ENCODE measurements around the gene YWHAE.
A peak's percentile ranks its signal among the peaks of the same experiment; 100 is the strongest.
"Not testable (repeated sequence)": the region's sequence is repeated elsewhere in the genome, so short reads cannot be mapped to it uniquely, and the experiment has no call there.

Gene YWHAE

DNA sequence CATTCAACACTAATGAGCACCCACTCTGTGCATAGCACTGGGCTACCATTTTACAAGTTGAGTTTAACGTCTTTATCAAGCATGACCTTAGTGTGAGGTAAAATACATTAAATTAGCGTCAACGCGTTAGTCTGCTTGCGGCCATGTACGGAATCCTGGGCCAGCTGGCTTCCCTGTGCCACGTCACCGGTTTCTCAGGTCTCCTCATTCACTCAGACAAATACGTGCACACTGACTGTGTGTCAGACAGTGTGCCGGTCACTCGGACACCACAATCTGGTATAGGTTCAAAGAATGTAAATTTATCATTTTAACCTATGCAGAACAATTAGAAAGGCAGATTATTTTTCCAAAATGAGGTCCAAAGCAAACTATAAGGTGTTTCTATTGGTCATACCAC lies 21.4 kb upstream of the YWHAE start:
- Mint-ChIP-seq H3K9me3 (no peaks in the 10 kb centered on the region), H3K4me3 (no peak overlapping the region), H3K27me3 (no peaks in the 10 kb centered on the region), H3K4me1 (peaks cover 2% of the 10 kb centered on the region), H3K36me3 (peaks cover 17% of the 10 kb centered on the region), H3K27ac (no peak overlapping the region)
- ATAC-seq (ENCODE audit: low read depth) (no peak), DNase-seq (ENCODE audit: low spot score in 2 of 2) (no peak)

DNA sequence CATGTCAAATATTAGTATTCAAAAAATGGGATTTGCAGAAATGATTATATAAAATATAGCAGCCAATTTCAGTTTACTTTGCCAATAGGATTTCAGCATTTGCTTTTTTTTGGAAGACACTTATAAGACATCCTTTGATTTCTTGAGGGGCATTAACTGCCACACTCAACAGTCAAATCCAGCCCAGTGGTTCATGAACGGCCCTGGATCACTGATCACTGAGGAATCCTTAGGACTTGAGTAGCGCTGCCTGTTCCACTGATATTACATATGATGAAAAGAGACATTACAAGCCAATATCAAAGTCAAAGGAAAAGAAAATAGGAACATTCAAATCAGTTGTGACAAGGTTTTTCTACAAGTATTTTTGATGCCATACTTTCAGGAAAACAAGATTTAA lies 21.0 kb upstream of the YWHAE start:
- Mint-ChIP-seq H3K27me3 (no peaks in the 10 kb centered on the region), H3K36me3 (peaks cover 17% of the 10 kb centered on the region), H3K27ac (no peak overlapping the region), H3K9me3 (no peaks in the 10 kb centered on the region), H3K4me1 (peaks cover under 1% of the 10 kb centered on the region), H3K4me3 (no peak overlapping the region)
- ATAC-seq (ENCODE audit: low read depth), result no peak
- DNase-seq (ENCODE audit: low spot score in 2 of 2), result no peak

DNA sequence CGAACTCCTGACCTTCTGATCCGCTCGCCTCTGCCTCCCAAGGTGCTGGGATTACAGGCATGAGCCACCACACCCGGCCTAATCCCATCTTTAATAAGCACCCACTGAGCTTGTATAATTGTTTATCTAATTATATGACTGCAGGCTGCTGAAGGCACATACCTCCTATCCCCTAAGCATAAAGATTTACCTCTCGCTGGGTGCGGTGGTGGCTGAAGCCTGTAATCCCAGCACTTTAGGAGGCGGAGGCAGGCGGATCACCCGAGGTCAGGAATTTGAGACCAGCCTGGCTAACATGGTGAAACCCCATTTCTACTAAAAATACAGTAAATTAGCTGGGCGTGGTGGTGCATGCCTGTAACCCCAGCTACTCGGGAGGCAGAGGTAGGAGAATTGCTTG lies 20.1 kb upstream of the YWHAE start:
- no peaks in the 10 kb centered on the region for H3K4me1 Mint-ChIP-seq
- H3K36me3 Mint-ChIP-seq, result peaks cover 17% of the 10 kb centered on the region
- ATAC-seq (ENCODE audit: low read depth) (no peak), DNase-seq (ENCODE audit: low spot score in 2 of 2) (no peak)
- no peak overlapping the region for H3K4me3 Mint-ChIP-seq
- no peak overlapping the region for H3K27ac Mint-ChIP-seq
- no peaks in the 10 kb centered on the region for H3K9me3 Mint-ChIP-seq
- no peaks in the 10 kb centered on the region for H3K27me3 Mint-ChIP-seq

DNA sequence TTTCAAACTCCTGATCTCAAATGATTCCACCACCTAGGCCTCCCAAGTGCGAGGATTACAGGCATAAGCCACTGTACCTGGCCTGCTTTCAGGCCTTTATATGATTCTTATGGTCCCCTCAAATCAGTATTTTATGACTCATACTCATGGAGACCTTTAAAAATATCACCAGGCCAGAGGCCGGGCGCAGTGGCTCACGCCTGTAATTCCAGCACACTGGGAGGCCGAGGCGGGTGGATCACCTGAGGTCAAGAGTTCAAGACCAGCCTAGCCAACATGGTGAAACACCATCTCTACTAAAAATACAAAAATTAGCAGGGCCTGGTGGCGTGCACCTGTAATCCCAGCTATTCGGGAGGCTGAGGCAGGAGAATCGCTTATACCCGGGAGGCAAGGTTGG lies 18.5 kb upstream of the YWHAE start:
- H3K9me3 Mint-ChIP-seq; ATAC-seq (ENCODE audit: low read depth); H3K4me1 Mint-ChIP-seq; H3K27ac Mint-ChIP-seq; H3K27me3 Mint-ChIP-seq; H3K4me3 Mint-ChIP-seq; DNase-seq (ENCODE audit: low spot score in 2 of 2): not testable (repeated sequence)
- peaks cover 18% of the 10 kb centered on the region for H3K36me3 Mint-ChIP-seq

DNA sequence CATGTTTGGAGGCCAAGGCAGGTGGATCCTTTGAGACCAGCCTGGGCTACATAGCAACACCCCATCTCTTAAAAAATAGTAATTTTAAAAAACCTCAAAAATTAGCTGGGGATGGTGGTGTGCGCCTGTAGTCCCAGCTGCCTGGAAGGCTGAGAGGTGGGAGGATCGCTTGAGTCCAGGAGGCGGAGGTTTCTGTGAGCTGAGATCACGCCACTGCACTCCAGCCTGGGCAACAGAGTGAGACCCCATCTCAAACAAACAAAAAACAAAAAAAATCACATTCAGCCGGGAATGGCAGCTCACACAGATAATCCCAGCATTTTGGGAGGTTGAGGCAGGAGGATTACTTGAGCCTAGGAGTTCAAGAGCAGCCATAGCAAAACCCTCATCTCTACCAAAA lies 16.4 kb upstream of the YWHAE start:
- H3K9me3 Mint-ChIP-seq, result no peaks in the 10 kb centered on the region
- H3K4me3 Mint-ChIP-seq, result no peak overlapping the region
- H3K36me3 Mint-ChIP-seq, result peaks cover 9% of the 10 kb centered on the region
- H3K4me1 Mint-ChIP-seq, result peaks cover 5% of the 10 kb centered on the region
- no peak overlapping the region for H3K27ac Mint-ChIP-seq
- no peak for ATAC-seq (ENCODE audit: low read depth)
- DNase-seq (ENCODE audit: low spot score in 2 of 2), result no peak
- no peaks in the 10 kb centered on the region for H3K27me3 Mint-ChIP-seq

DNA sequence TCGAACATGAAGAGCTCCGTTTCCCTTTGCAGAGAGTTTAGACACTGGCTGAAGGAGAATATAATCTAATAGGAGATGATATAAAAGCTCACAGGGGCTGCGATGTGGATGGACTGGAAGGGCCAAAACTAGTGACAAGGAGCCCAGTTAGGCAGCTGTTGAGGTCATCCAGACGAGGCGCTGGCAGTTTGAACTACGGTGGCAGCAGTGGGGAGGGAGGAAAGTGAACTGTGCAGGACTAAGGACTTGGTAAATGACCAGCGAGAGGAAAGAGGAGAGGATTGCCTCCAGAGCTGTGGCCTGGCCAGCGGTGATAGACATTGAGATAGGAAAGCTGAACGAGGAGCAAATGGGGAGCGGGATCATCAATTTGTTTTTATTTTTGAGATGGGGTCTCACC lies 14.6 kb upstream of the YWHAE start:
- Mint-ChIP-seq H3K27ac (no peak overlapping the region), H3K9me3 (no peaks in the 10 kb centered on the region), H3K4me3 (no peak overlapping the region), H3K36me3 (peaks cover 8% of the 10 kb centered on the region), H3K27me3 (no peaks in the 10 kb centered on the region), H3K4me1 (peaks cover 5% of the 10 kb centered on the region)
- DNase-seq (ENCODE audit: low spot score in 2 of 2) (no peak), ATAC-seq (ENCODE audit: low read depth) (no peak)

DNA sequence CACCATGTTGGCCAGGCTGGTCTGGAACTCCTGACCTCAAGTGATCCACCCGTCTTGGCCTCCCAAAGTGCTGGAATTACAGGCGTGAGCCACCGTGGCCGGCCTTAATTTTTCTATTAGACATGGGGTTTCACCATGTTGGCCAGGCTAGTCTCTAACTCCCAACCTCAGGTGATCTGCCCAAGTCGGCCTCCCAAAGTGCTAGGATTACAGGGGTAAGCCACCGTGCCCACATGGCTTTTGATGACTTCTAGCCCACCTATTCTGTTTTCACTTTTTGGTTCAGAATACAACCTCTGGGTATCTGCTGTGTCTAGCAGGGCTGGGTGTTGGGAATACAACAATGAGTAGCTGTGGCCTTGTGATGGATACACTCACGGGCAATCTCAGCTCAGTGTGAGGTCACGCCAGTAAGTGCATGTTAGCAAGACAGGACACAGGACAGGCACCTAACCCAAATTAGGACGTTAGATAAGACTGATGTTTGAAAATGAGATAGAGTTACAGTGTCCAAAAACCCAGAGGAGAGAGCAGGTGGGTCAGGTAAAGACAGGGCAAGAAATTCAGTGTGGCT lies 14.1 kb upstream of the YWHAE start:
- Mint-ChIP-seq H3K36me3 (peaks cover 8% of the 10 kb centered on the region), H3K4me3 (no peak overlapping the region), H3K27ac (no peak overlapping the region), H3K9me3 (no peaks in the 10 kb centered on the region), H3K27me3 (no peaks in the 10 kb centered on the region), H3K4me1 (peaks cover 5% of the 10 kb centered on the region)
- ATAC-seq (ENCODE audit: low read depth) (no peak), DNase-seq (ENCODE audit: low spot score in 2 of 2) (no peak)

DNA sequence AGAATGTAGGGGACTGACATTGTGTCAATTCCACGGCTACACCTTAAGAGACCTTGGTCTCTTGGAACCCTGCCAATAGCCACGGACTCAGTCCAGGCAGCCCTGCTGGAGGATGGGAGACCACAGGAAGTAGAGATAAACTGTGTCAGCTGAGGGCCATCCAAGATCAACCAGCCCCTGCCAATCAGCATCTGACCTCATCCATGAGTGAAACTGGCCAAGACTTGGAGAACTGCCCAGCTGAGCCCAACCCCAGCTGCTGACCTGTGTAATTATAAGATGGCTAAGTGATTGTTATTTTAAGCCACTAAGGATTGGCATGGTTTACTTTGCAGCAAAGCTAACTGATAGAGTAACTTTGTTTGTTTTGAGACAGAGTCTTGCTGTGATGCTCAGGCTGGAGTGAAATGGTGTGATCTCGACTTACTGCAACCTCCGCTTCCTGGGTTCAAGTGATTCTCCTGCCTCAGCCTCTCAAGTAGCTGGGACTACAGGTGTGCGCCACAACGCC lies 13.3 kb upstream of the YWHAE start:
- H3K4me1 Mint-ChIP-seq, result peaks cover 5% of the 10 kb centered on the region
- H3K4me3 Mint-ChIP-seq, result no peak overlapping the region
- H3K36me3 Mint-ChIP-seq, result peaks cover 8% of the 10 kb centered on the region
- DNase-seq (ENCODE audit: low spot score in 2 of 2) (no peak), ATAC-seq (ENCODE audit: low read depth) (no peak)
- H3K27me3 Mint-ChIP-seq, result no peaks in the 10 kb centered on the region
- no peak overlapping the region for H3K27ac Mint-ChIP-seq
- H3K9me3 Mint-ChIP-seq, result no peaks in the 10 kb centered on the region

DNA sequence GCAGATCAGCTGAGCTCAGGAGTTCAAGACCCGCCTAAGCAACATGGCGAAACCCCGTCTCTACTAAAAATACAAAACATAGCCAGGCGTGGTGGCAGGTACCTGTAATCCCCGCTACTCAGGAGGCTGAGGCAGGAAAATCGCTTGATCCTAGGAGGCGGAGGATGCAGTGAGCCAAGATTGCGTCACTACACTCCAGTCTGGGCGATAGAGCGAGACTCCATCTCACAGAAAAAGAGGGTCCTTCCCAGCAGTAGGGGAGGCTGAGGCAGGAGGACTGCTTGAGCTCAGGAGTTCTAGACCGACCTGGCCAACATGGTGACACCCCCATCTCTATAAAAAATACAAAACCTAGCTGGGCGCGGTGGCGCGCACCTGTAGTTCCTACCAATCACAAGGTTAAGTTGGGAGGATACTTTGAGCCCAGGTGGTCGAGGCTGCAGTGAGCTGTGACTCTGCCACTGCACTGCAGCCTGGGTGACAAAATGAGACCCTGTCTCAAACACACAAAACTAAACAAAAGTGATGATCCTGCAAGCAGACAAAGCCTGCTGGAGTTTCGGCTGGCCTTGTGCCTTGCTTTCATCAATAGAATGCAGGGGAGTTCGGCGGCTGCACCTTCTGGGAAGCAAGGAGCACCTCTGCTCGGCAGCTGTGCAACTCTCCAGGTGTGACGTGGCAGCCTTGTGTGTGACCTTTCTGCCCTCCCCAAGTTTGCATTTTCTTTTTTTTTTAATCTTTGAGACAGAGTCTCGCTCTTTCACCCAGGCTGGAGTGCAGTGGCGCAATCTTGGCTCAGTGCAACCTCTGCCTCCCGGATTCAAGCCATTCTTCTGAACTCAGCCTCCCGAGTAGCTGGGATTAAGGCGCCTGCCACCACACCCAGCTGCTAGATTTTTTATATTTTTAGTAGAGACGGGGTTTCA lies 12.4 kb upstream of the YWHAE start:
- Mint-ChIP-seq H3K27ac (no peak overlapping the region), H3K9me3 (no peaks in the 10 kb centered on the region)
- no peak for ATAC-seq (ENCODE audit: low read depth)

DNA sequence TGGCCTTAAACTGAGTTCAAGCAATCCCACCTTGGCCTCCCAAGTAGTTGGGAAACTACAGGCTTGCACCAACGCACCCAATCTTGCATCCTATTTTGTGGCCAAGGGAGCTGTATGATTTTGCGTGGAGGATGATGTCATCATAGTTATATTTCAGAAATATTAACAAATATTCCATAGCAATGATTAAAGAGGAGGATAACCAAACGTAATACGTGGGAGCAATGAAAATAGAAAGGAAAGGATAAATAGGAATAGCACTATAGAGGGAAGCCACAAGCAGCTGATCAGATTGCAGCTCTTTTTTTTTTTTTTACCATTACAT lies 2.2 kb upstream of the YWHAE start:
- H3K4me1 Mint-ChIP-seq, result peaks cover 13% of the 10 kb centered on the region
- ATAC-seq (ENCODE audit: low read depth) (no peak), DNase-seq (ENCODE audit: low spot score in 2 of 2) (no peak)
- no peak overlapping the region for H3K27ac Mint-ChIP-seq
- H3K27me3 Mint-ChIP-seq, result no peaks in the 10 kb centered on the region
- no peaks in the 10 kb centered on the region for H3K36me3 Mint-ChIP-seq
- no peaks in the 10 kb centered on the region for H3K9me3 Mint-ChIP-seq
- no peak overlapping the region for H3K4me3 Mint-ChIP-seq

More for the DNA sequence above, 12.4 kb upstream of the YWHAE start:
- Mint-ChIP-seq H3K27me3 (no peaks in the 10 kb centered on the region), H3K4me3 (no peak overlapping the region), H3K36me3 (peaks cover 5% of the 10 kb centered on the region), H3K4me1 (peaks cover 5% of the 10 kb centered on the region)
- no peak for DNase-seq (ENCODE audit: low spot score in 2 of 2)

DNA sequence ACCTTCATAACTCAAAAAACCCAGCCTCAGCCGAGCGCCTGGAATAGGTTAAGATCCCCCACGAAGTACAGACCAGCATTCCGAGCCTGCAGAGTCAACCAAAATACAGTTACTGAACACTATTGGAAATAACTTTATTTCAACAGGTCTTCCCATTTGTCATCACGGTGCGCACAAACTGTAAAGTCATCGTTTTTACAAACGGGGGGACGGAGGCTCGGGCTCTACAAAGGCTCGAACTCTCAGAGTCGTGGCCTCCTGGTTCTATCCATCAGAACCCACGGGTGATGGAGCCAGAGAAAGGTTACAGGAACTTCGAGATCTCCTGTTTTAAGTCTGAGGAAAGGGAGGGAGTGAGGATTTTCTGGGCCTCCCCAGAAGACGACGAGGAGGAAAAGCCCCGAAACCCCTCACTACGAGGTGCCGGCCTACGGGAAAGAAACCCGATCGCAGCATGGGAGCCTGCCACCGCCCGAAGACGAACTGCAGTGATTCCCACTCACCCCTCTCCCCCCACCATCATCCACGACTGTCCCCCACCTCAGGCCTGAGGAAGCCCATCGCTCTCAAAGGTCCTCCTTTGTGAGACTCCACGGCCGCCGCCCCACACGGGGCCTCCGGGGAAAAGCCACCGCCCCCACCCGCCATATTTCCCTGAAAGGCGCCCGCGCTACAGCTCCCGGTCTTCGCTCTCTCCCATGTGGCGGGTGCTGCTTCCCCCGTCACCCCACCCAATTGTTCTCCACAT lies 917 bp downstream of the YWHAE start:
- peaks cover 3% of the 10 kb centered on the region for H3K36me3 Mint-ChIP-seq
- peak overlapping the region; percentile 95 for H3K4me3 Mint-ChIP-seq
- H3K27ac Mint-ChIP-seq, result peak overlapping the region; percentile 98
- peaks cover 20% of the 10 kb centered on the region for H3K4me1 Mint-ChIP-seq
- DNase-seq (ENCODE audit: low spot score in 2 of 2) (no peak), ATAC-seq (ENCODE audit: low read depth) (peak; percentile 19)
- no peaks in the 10 kb centered on the region for H3K9me3 Mint-ChIP-seq
- no peaks in the 10 kb centered on the region for H3K27me3 Mint-ChIP-seq

DNA sequence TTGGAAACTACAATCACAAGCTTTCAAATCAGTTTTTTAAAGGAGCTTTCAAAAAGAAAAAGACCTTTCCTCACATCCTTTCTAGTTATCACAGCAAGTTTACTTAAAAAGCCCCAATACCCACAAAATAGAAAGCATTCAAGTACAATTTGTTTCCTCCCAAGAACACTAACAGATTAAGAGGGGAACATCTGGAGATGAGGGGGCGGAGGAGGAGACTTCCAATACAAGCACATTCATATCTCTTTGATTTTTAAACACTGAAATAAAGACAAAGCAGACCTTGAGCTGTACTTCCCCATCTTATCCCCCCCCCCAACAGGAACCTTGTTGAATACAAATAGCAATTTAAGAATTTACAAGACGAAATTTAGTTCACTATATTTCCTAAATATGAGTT lies 2.0 kb downstream of the YWHAE start:
- ATAC-seq (ENCODE audit: low read depth), result no peak
- Mint-ChIP-seq H3K27me3 (no peaks in the 10 kb centered on the region), H3K27ac (peak overlapping the region; percentile 98), H3K36me3 (peaks cover 3% of the 10 kb centered on the region), H3K4me3 (peak overlapping the region; percentile 95), H3K9me3 (no peaks in the 10 kb centered on the region), H3K4me1 (peaks cover 26% of the 10 kb centered on the region)
- DNase-seq (ENCODE audit: low spot score in 2 of 2), result no peak

DNA sequence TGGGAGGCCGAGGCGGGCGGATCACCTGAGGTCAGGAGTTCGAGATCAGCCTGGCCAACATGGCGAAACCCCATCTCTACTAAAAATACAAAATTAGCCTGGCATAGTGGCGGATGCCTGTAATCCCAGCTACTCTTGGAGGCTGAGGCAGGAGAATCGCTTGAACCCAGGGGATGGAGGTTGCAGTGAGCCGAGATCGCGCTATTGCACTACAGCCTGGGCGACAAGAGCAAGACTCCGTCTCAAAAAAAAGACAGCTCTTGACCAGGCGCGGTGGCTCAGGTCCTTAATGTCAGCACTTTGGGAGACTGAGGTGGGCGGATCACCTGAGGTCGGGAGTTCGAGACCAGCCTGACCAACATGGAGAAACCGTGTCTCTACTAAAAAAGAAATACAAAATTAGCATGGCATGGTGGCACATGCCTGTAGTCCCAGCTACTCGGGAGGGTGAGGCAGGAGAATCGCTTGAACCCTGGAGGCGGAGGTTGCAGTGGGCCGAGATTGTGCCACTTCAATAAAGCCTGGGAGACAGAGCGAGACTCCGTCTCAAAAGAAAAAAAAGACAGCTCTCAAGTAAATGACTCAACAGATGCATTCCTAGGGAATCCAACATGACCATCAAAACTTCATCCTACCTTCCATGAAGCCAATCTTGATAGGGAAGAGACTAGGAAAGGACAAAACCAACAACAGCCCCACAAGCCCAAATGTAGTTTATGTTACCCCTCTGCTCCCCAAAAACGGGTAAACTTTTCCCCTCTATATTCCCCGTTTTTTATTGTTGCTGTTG lies 4.0 kb downstream of the YWHAE start:
- not testable (repeated sequence) for H3K36me3 Mint-ChIP-seq; H3K27me3 Mint-ChIP-seq; H3K4me3 Mint-ChIP-seq; ATAC-seq (ENCODE audit: low read depth); H3K9me3 Mint-ChIP-seq; DNase-seq (ENCODE audit: low spot score in 2 of 2)
- H3K27ac Mint-ChIP-seq, result peak overlapping the region; percentile 98
- peaks cover 31% of the 10 kb centered on the region for H3K4me1 Mint-ChIP-seq

Measured in memory B cell (primary cell).